Activated T-cell treated with anti-CD3 and anti-CD28 coated beads, Interleukin-2, amount 50 U/mL, for 72 hours (primary cell): ENCODE results near the gene PKDCC. TPM values are rescaled to one million over a fixed set of nuclear protein-coding genes. Genes with fewer than 3 reads are reported as not detected.
"Not testable (repeated sequence)": the region's sequence is repeated elsewhere in the genome, so short reads cannot be mapped to it uniquely, and the experiment has no call there.

Experiments used
- ATAC-seq, 2 donors: fragments of 150-1000 bp; cut with Tn5 transposase; replicated peaks in 1 of 2; 2 replicates each; pipeline ENCODE4 v1.10.0; 2021; ENCODE audit warnings: moderate library complexity in 2 of 2, mild to moderate bottlenecking in 1 of 2
- DNase-seq, 2 donors: peaks; one replicate each; pipeline ENCODE4 v3.0.0; 2021 to 2022; ENCODE audit warnings: mixed read lengths in 1 of 2
- H3K27ac Mint-ChIP-seq: one replicate; pipeline ENCODE4 v1.8.0; 2022; ENCODE audit warnings: mild to moderate bottlenecking, moderate library complexity, mixed read lengths
- H3K27me3 Mint-ChIP-seq: one replicate; pipeline ENCODE4 v1.8.0; 2022; ENCODE audit warnings: low read depth, mixed read lengths
- H3K36me3 Mint-ChIP-seq, 2 donors: one replicate each; pipeline ENCODE4 v1.8.0; 2022; ENCODE audit warnings: mixed read lengths in 2 of 2, mild to moderate bottlenecking in 1 of 2; ENCODE audit not compliant: insufficient read depth in 2 of 2
- H3K4me1 Mint-ChIP-seq: one replicate; pipeline ENCODE4 v1.8.0; 2022; ENCODE audit warnings: low read depth, mixed read lengths
- H3K4me3 Mint-ChIP-seq, 2 donors: one replicate each; pipeline ENCODE4 v1.8.0; 2022; ENCODE audit warnings: mild to moderate bottlenecking in 2 of 2, mixed read lengths in 2 of 2, moderate library complexity in 2 of 2
- H3K9me3 Mint-ChIP-seq, 2 donors: one replicate each; pipeline ENCODE4 v1.8.0; 2022; ENCODE audit warnings: mixed read lengths in 2 of 2
- total RNA-seq, 2 donors: library from RNA; stranded (reverse); gene quantifications; one replicate each; pipeline ENCODE4 v1.2.3, GENCODE V29; 2022

PKDCC gene
- total RNA-seq, 2 donors from 2014 or later: not detected

DNA sequence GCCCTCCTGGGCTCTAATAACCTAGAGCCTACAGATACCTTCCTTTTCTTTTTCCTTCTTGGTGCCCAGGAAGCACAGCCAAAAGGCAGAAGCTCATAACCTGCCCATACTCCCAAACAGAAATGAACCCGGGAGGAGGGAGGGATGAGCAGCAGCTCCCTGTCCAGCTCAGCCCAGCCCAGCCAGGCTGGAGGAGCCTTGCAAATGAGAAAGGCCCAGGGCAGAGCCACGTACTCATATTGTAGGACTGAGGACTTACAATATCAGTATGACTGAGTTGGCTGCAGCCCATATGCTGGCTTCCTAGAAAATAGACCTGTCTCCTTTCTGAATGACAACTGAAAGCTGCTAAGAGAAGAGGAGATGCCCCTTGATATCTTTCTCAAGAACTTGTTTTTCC is 21.7 kb downstream of the PKDCC start:
- Mint-ChIP-seq H3K9me3 (no peaks in the 10 kb centered on the region), H3K36me3 (no peaks in the 10 kb centered on the region), H3K4me3 (no peak overlapping the region), H3K27me3 (peaks cover 23% of the 10 kb centered on the region), H3K27ac (no peak overlapping the region), H3K4me1 (no peaks in the 10 kb centered on the region)
- DNase-seq (no peak), ATAC-seq (no peak)

DNA sequence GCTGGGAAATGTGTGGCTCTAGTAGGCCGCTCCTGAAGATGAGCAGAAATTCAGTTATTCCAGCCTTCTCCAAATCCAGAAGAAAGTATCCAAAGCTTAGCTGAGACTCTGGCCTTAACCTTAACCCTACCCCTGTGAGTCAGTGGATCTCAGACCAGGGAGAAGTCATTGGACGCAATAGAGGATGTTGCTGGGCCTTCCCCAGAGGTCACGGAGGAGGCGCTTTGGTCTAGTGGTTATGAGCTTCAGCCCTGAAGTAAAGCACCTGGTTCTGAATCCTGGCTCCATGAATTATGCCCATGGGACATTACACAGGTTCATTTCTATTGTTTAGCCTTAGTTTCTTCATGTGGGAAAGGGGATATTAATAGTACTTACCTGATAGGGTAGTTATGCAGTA is 24.0 kb downstream of the PKDCC start:
- Mint-ChIP-seq H3K4me3 (no peak overlapping the region), H3K9me3 (peaks cover 0 to 1% of the 10 kb centered on the region in 2 donors), H3K27me3 (peaks cover 23% of the 10 kb centered on the region), H3K4me1 (no peaks in the 10 kb centered on the region), H3K36me3 (no peaks in the 10 kb centered on the region), H3K27ac (no peak overlapping the region)
- no peak for DNase-seq
- ATAC-seq: no peak

DNA sequence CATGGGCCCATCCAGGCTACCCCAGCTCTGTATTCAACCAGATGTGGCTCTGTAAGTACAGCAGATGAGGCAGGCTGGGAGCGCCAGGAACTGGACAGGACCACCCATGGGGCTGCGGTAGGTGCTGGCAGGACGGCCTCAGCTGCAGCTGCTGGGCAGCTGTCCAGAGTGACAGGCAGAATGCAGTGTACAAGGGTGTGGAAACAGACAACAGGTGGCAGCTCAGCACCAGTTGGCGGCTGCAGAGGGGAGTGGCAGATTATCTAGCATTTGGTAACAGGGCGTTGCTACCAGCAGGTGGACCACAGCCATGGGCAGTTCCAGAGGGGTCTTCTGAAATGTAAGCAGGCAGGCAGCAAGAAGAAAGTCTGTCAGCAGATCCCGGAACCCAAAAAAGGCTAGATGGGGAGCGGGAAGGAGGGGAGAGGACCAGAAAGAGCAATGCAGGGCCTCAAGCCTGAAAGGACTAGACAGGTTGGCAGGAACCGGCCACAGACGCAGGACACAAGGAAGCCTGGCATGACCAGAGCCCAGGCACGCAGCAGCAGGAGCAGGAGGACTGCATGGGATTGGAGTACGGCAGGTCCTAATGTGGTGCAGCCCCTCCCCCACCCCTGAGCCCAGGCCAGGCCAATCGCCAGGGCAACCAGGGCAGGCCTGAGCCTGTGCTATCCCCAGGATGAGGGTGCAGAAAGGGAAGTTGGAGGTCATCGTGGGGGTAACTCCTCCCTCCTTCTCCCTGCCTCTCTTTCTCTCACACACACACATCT is 24.7 kb downstream of the PKDCC start:
- Mint-ChIP-seq H3K9me3 (peaks cover 0 to 1% of the 10 kb centered on the region in 2 donors), H3K4me1 (no peaks in the 10 kb centered on the region), H3K36me3 (no peaks in the 10 kb centered on the region), H3K27me3 (peaks cover 23% of the 10 kb centered on the region), H3K4me3 (no peak overlapping the region), H3K27ac (no peak overlapping the region)
- DNase-seq (no peak), ATAC-seq (no peak)

DNA sequence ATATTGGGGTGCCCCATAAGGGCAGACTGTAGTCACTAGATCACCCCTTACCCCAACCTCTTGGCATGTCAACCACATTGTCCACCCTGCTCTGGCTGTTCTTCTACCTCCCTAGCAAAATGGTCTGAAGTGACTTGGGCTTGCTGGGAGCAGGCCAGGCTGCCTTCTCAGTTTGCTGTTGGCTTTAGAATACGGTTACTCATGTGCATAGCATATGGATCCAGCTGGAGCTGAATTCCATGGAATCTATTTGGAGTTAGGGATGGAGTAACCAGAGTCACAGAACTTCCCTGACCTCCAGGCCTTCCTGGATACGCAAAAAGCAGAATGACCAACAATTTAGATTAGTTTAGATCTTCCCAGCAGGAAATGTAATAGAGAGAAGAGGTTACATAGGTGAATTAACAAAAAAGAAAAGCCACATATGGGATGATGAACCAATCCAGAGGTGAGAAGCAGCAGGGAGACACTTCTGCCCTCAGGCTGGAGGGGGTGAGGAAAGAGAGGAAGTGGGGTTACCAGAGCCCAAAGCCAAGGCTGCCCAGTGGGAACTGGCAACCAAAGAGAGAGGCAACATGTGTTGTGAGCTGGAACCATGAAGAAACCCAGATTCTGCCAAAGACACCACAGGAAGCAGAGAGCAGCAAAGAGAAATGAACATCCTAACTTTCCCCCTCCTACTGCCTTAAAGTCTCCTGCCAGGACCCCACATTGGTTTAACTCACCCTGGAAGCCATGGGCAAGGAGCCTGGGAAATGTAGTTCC is 26.1 kb downstream of the PKDCC start:
- no peaks in the 10 kb centered on the region for H3K4me1 Mint-ChIP-seq
- peaks cover 0 to 1% of the 10 kb centered on the region in 2 donors for H3K9me3 Mint-ChIP-seq
- no peak overlapping the region for H3K4me3 Mint-ChIP-seq
- DNase-seq (no peak), ATAC-seq (no peak)
- H3K27ac Mint-ChIP-seq: no peak overlapping the region
- peaks cover 15% of the 10 kb centered on the region for H3K27me3 Mint-ChIP-seq
- no peaks in the 10 kb centered on the region for H3K36me3 Mint-ChIP-seq

DNA sequence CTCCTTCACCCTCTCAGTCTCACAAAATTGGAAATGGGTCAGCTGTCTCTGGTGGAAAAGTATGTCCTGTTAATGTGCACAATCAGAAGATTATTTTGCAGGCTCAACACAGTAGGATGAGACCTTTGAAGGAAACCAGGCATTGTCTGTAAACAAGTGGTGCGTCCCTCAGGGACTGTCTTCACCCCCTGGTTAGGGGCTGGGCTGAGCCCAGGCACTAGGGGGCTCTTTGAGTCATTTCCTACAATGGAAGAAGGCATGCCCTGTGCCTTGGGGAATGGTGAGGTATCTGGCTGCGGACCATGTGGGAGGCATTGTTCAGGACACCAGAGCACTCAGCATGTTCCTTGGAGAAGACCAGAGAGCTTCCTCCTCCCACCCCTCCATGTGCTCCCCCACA is 26.8 kb downstream of the PKDCC start:
- no peak overlapping the region for H3K4me3 Mint-ChIP-seq
- peaks cover 0 to 1% of the 10 kb centered on the region in 2 donors for H3K9me3 Mint-ChIP-seq
- no peaks in the 10 kb centered on the region for H3K36me3 Mint-ChIP-seq
- peaks cover 15% of the 10 kb centered on the region for H3K27me3 Mint-ChIP-seq
- DNase-seq (no peak), ATAC-seq (no peak)
- H3K4me1 Mint-ChIP-seq: no peaks in the 10 kb centered on the region
- no peak overlapping the region for H3K27ac Mint-ChIP-seq

DNA sequence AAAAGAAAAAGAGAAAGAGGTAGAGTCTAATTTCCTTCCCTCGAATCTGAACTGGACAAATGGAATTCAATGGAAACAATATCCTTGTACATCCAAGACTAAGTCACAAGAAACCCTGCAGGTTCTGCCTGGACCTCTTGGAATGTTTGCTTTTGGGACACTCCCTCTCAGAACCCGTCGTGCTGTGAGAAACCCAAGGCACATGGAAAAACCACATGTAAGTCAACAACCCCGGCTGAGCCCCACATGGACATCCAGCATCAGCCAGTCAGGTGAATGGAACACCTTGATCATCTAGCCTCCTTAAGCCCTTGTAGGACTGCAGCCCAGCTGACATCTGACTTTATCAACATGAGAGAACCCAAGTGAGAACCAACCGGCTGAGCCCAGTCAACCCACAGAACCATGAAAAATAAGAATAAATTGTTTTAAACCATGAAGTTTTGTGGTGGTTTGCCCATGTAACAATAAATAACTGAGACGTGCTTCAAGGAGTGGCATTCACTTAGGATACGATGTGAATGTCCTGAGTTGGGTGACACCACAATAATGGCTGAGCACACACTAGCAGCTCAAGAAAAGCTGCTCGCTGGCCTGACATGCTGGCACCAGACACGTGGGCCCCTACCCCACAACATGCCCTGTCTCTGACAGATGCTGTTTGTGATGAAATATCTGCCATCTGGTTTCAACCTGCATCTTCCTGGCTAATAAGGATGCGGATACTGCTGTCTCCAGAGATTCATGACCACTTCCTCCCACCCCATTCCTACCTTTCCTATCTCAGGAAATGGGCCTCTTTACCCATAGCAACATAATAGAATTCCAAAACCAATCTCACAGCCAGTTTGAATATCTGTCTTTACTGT is 28.8 kb downstream of the PKDCC start:
- DNase-seq (no peak), ATAC-seq (no peak)
- peaks cover 0 to 1% of the 10 kb centered on the region in 2 donors for H3K9me3 Mint-ChIP-seq
- no peak overlapping the region for H3K27ac Mint-ChIP-seq
- H3K27me3 Mint-ChIP-seq: peaks cover 14% of the 10 kb centered on the region
- no peaks in the 10 kb centered on the region for H3K4me1 Mint-ChIP-seq
- no peaks in the 10 kb centered on the region for H3K36me3 Mint-ChIP-seq
- H3K4me3 Mint-ChIP-seq: no peak overlapping the region

DNA sequence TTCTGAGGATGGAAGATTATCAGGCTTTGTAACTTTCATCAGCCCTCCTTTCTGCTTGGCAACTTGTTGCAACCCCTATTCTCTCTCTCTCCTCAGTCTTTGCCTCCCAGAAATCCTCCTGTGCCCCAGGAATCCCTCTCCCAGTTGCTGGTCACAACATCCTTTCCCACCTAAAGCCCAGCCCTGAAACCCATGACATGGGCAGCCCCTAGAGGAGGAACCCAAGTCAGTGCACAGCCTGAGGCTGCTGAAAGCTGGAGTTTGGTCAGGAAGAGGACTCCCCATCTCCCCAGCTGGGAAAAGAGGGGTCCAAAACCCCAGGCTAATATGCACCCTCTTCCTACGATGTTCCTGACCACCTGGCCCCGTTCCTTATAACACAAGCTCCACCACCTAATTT is 29.5 kb downstream of the PKDCC start:
- no peak for ATAC-seq
- Mint-ChIP-seq H3K9me3 (peaks cover 0 to 1% of the 10 kb centered on the region in 2 donors), H3K4me1 (no peaks in the 10 kb centered on the region), H3K27me3 (peaks cover 14% of the 10 kb centered on the region), H3K4me3 (no peak overlapping the region), H3K36me3 (no peaks in the 10 kb centered on the region), H3K27ac (no peak overlapping the region)
- no peak for DNase-seq

DNA sequence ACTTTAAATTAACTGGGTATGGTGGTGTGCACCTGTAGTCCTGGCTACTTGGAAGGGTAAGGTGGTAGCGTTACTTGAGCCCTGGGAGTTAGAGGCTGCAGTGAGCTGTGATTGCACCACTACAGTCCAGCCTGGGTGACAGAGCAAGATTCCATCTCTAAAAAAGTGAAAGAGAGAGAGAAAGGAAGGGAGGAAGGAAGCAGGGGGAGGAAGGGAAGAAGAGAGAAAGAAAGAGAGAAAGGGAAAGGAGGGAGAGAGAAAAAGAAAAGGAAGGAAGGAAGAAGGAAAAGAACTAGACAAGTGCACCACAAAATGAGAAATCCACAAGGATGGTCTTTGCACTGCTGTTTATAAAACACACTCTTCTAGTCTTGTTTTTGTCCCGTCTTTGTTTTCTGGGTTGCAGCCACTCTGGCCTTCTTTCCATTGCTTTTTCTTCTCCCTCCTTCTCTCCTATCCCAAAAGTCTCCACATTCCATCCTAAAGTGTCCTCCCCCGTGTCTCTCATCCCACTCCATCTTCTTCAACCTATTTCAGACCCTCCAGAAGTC is 32.0 kb downstream of the PKDCC start:
- Mint-ChIP-seq H3K4me3 (no peak overlapping the region), H3K27ac (no peak overlapping the region), H3K27me3 (peaks cover 8% of the 10 kb centered on the region), H3K4me1 (no peaks in the 10 kb centered on the region), H3K36me3 (no peaks in the 10 kb centered on the region), H3K9me3 (peaks cover 0 to 1% of the 10 kb centered on the region in 2 donors)
- ATAC-seq: no peak
- no peak for DNase-seq

DNA sequence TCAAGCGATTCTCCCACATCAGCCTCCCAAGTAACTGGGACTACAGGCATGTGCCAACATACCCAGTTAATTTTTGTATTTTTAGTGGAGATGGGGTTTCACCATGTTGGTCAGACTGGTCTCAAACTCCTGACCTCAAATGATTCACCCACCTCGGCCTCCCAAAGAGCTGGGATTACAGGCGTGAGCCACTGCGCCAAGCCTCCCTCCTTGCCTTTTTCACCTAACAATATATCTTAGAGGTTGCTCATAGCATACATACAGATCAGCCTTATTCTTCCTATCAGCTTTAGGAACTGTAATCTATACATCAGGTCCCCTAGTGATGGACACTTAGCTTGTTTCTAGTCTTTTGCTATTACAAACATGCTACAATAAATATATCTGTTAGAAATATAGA is 33.3 kb downstream of the PKDCC start:
- H3K9me3 Mint-ChIP-seq, DNase-seq, H3K4me1 Mint-ChIP-seq, H3K4me3 Mint-ChIP-seq, H3K27ac Mint-ChIP-seq, H3K27me3 Mint-ChIP-seq, H3K36me3 Mint-ChIP-seq, ATAC-seq: not testable (repeated sequence)

DNA sequence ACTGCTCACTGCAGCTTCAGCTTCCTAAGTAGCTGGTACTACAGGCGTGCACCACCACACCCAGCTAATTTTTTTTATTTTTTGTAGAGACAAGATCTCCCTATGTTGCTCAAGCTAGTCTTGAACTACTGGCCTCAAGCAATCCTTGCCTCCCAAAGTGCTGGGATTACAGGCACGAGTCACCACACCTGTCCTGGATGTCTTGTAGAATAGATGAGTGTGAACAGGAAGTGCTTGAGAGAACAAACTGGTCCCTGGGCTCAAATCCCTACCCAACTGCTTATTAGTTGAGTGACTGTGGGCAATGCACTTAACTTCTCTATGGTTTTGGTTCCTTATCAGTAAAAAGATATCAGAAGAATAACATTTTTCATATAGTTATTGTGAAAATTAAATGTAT is 34.2 kb downstream of the PKDCC start:
- Mint-ChIP-seq H3K27ac (no peak overlapping the region), H3K36me3 (no peaks in the 10 kb centered on the region), H3K4me1 (peaks cover 8% of the 10 kb centered on the region), H3K27me3 (peaks cover 14% of the 10 kb centered on the region), H3K4me3 (no peak overlapping the region), H3K9me3 (no peaks in the 10 kb centered on the region)
- DNase-seq: no peak
- ATAC-seq: no peak

DNA sequence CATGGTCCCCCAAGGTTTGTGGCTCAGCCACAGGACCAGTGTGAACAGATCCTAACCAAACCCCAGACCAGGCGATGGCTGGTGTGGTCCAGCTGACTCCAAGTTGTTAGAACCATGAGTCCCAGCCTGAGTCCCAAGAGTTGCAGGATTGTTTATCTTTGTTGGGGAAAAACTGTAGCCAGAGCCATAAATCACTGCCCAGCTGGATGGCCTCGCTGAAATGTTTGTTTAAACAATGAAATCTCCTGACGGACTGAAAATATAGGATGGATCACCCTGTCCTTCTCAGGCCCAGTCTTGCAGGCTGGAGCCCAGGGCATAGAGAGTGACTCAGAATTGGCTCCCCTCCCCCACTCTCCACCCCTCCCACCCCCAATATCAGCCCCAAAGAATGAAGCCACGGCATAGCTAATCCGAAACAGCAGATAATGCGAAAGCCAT is 36.4 kb downstream of the PKDCC start:
- DNase-seq: no peak
- Mint-ChIP-seq H3K27ac (no peak overlapping the region), H3K4me1 (peaks cover 8% of the 10 kb centered on the region), H3K4me3 (no peak overlapping the region), H3K9me3 (no peaks in the 10 kb centered on the region), H3K36me3 (no peaks in the 10 kb centered on the region), H3K27me3 (peaks cover 11% of the 10 kb centered on the region)
- no peak for ATAC-seq

DNA sequence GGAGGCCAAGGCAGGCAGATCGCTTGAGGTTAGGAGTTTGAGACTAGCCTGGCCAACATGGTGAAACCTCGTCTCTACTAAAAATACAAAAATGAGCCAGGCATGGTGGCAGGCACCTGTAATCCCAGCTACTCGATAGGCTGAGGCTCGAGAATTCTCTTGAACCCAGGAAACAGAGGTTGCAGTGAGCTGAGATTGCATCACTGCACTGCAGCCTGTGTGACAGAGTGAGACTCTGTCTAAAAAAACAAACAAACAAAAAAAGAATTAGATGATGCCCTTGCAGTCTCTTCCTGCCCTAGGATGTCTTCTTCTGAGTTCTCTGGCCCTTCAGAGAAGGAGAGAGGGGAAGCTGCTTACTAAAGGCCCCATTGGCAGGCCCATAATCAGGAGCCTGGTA is 37.2 kb downstream of the PKDCC start:
- H3K36me3 Mint-ChIP-seq, H3K4me3 Mint-ChIP-seq, DNase-seq, H3K9me3 Mint-ChIP-seq, H3K4me1 Mint-ChIP-seq, ATAC-seq, H3K27ac Mint-ChIP-seq: not testable (repeated sequence)
- peaks cover 10% of the 10 kb centered on the region for H3K27me3 Mint-ChIP-seq
